Fibroblast of skin of abdomen (primary cell): ENCODE measurements around the gene ANXA9.
A peak's percentile ranks its signal among the peaks of the same experiment; 100 is the strongest.

Experiments
- DNase-seq: peaks from one replicate; pipeline ENCODE4 v3.0.0-alpha.2; 2013

ANXA9 gene

GRCh38 chr1:150974580-150975478 is 7.3 kb upstream of the ANXA9 start, which contains the start of gene CERS2:
Gene CERS2, minus strand, starts transcription at chr1:150974835. Its CDS starts 5,745 bp downstream, at chr1:150969090.
- DNase-seq = peak; percentile 86

GRCh38 chr1:150976401-150976821 is 5.7 kb upstream of the ANXA9 start:
- DNase-seq = no peak

GRCh38 chr1:150976879-150977694 is 5.0 kb upstream of the ANXA9 start:
- DNase-seq = no peak

- peak; percentile 87 for DNase-seq
Observed at GRCh38 chr1:150979092-150980056, 2.7 kb upstream of the ANXA9 start.

GRCh38 chr1:150981177-150981804 is 801 bp upstream of the ANXA9 start:
- DNase-seq = no peak

- no peak for DNase-seq
Observed at GRCh38 chr1:150985179-150985825, 3.2 kb downstream of the ANXA9 start.

- DNase-seq = no peak
Observed at GRCh38 chr1:150987924-150988323, 5.8 kb downstream of the ANXA9 start.

- no peak for DNase-seq
Observed at GRCh38 chr1:150992626-150993025, 10.5 kb downstream of the ANXA9 start.

- no peak for DNase-seq
Observed at GRCh38 chr1:150994248-150994647, 12.2 kb downstream of the ANXA9 start.

GRCh38 chr1:150995460-150995859 is 13.4 kb downstream of the ANXA9 start:
- no peak for DNase-seq

GRCh38 chr1:150995896-150996295 is 13.8 kb downstream of the ANXA9 start:
- no peak for DNase-seq

- DNase-seq = no peak
Observed at GRCh38 chr1:150997126-150997872, 15.2 kb downstream of the ANXA9 start.

GRCh38 chr1:150997949-150998348 is 15.9 kb downstream of the ANXA9 start:
- no peak for DNase-seq

- peak; percentile 43 for DNase-seq
Observed at GRCh38 chr1:150999051-150999674, 17.1 kb downstream of the ANXA9 start.

- no peak for DNase-seq
Observed at GRCh38 chr1:150999926-151000325, 17.8 kb downstream of the ANXA9 start.

- no peak for DNase-seq
Observed at GRCh38 chr1:151000408-151000807, 18.3 kb downstream of the ANXA9 start.

GRCh38 chr1:151001602-151002001 is 19.5 kb downstream of the ANXA9 start:
- DNase-seq = no peak

- no peak for DNase-seq
Observed at GRCh38 chr1:151002051-151002450, 20.0 kb downstream of the ANXA9 start.

GRCh38 chr1:151002611-151003010 is 20.5 kb downstream of the ANXA9 start:
- no peak for DNase-seq

GRCh38 chr1:151003180-151003579 is 21.1 kb downstream of the ANXA9 start:
- DNase-seq = no peak
